Spleen (tissue), 7 donors: ENCODE data around the gene KCNJ18.
"Not testable (repeated sequence)": the region's sequence is repeated elsewhere in the genome, so short reads cannot be mapped to it uniquely, and the experiment has no call there.

Experiments
- CTCF ChIP-seq, 11 experiments: fragments of 200-600 bp in 7 of 11; fragments of 450-650 bp in 4 of 11; sonication (generic) in 4 of 11; IDR thresholded peaks in 8 of 11; conservative IDR thresholded peaks in 3 of 11; 1 replicate in 7 of 11; 2 replicates in 4 of 11; pipeline versions ENCODE4 v1.4.0 to v1.8.0; 2016 to 2021; ENCODE audit warnings: antibody characterized with exemption in 11 of 11, inconsistent platforms in 4 of 11, mild to moderate bottlenecking in 1 of 11
- POLR2A ChIP-seq, 3 donors: fragments of 450-650 bp; IDR thresholded peaks; one replicate each; pipeline ENCODE4 v1.5.1; 2017; ENCODE audit warnings: antibody characterized with exemption in 3 of 3, mild to moderate bottlenecking in 1 of 3
- donor health status: DM: no; HTN: no; CAD: no; lungs with moderate emphysema.
- donor health status: DM: no; HTN: no; CAD: no.
- donor health status: DM: no; HTN: no; CAD: no.

GRCh38 chr17:21731076-21731475 is 38.8 kb downstream of the KCNJ18 start:
- TF ChIP-seq CTCF (IDR thresholded peaks at IDR 0.05 in 8 of 11, conservative IDR thresholded peaks at IDR 0.05 in 3 of 11); POLR2A (IDR thresholded peaks at IDR 0.05): not testable (repeated sequence)
